Esophagus squamous epithelium (tissue), 4 donors: Measurements from ENCODE around the gene SH2D1B.

ENCODE experiments used
- CTCF ChIP-seq, 6 experiments: fragments of 450-650 bp in 4 of 6; fragments of 200-600 bp in 2 of 6; sonication (generic) in 2 of 6; IDR thresholded peaks; one replicate each; pipeline ENCODE4 v1.5.1; 2016 to 2019; ENCODE audit warnings: antibody characterized with exemption in 6 of 6, mild to moderate bottlenecking in 4 of 6, moderate library complexity in 4 of 6
- POLR2A ChIP-seq, 4 donors: fragments of 450-650 bp; IDR thresholded peaks; one replicate each; pipeline ENCODE4 v1.6.1; 2017; ENCODE audit warnings: antibody characterized with exemption in 4 of 4, mild to moderate bottlenecking in 4 of 4, moderate library complexity in 3 of 4

GRCh38 chr1:162367073-162367472 lies 44.9 kb downstream of the SH2D1B start:
- TF ChIP-seq CTCF (IDR thresholded peaks at IDR 0.05): no peak
- no peak for TF ChIP-seq POLR2A (IDR thresholded peaks at IDR 0.05)
